GM23248 (cell line): ENCODE results near the gene GLDC. TPM values are rescaled to one million over a fixed set of nuclear protein-coding genes. Genes with fewer than 3 reads are reported as not detected.

Experiments used
- DNase-seq: peaks from one replicate; pipeline ENCODE4 v3.0.0-alpha.2; 2015
- H2AFZ ChIP-seq: fragments of 200-600 bp; sonication (generic); 2 replicates; pipeline ENCODE4 v1.6.1; 2016; ENCODE audit warnings: antibody characterized with exemption
- H3F3A ChIP-seq: fragments of 200-600 bp; sonication (generic); 2 replicates; pipeline ENCODE4 v1.6.1; 2016; ENCODE audit warnings: mild to moderate bottlenecking, antibody characterized with exemption, mixed run types; ENCODE audit not compliant: insufficient read depth
- H3K27ac ChIP-seq: fragments of 200-600 bp; sonication (generic); 2 replicates; pipeline ENCODE4 v1.5.1; 2016; ENCODE audit warnings: mild to moderate bottlenecking
- H3K27me3 ChIP-seq: fragments of 200-600 bp; sonication (generic); replicated peaks from 2 replicates; pipeline ENCODE4 v1.6.1; 2016; ENCODE audit warnings: mild to moderate bottlenecking; ENCODE audit not compliant: insufficient read depth
- H3K36me3 ChIP-seq: fragments of 200-600 bp; sonication (generic); 2 replicates; pipeline ENCODE4 v1.6.1; 2016; ENCODE audit warnings: low read depth, mild to moderate bottlenecking
- H3K4me1 ChIP-seq: fragments of 200-600 bp; sonication (generic); 2 replicates; pipeline ENCODE4 v1.6.1; 2016; ENCODE audit warnings: mild to moderate bottlenecking; ENCODE audit not compliant: insufficient read depth
- H3K4me2 ChIP-seq: fragments of 200-600 bp; sonication (generic); one replicate; pipeline ENCODE4 v1.6.1; 2016; ENCODE audit warnings: mild to moderate bottlenecking; ENCODE audit not compliant: unreplicated experiment
- H3K4me3 ChIP-seq: fragments of 200-600 bp; sonication (generic); 2 replicates; pipeline ENCODE4 v1.5.1; 2016; ENCODE audit warnings: mild to moderate bottlenecking
- H3K79me2 ChIP-seq: fragments of 200-600 bp; sonication (generic); 2 replicates; pipeline ENCODE4 v1.6.1; 2016; ENCODE audit warnings: mild to moderate bottlenecking; ENCODE audit not compliant: insufficient read depth
- H3K9ac ChIP-seq: fragments of 200-600 bp; sonication (generic); 2 replicates; pipeline ENCODE4 v1.6.1; 2016; ENCODE audit warnings: mild to moderate bottlenecking
- H3K9me2 ChIP-seq: fragments of 200-600 bp; sonication (generic); 2 replicates; pipeline ENCODE4 v1.6.1; 2016; ENCODE audit warnings: mixed run types, mild to moderate bottlenecking, moderate library complexity; ENCODE audit not compliant: insufficient read depth
- H3K9me3 ChIP-seq: fragments of 200-600 bp; sonication (generic); one replicate; pipeline ENCODE4 v1.6.1; 2017; ENCODE audit warnings: low read depth
- H4K20me1 ChIP-seq: fragments of 200-600 bp; sonication (generic); 2 replicates; pipeline ENCODE4 v1.6.0; 2016; ENCODE audit not compliant: insufficient read depth
- EZH2 ChIP-seq: fragments of 200-600 bp; sonication (generic); IDR thresholded peaks from 2 replicates; pipeline ENCODE4 v1.6.1; 2018; ENCODE audit warnings: antibody characterized with exemption, mild to moderate bottlenecking; ENCODE audit not compliant: insufficient read depth, poor library complexity, severe bottlenecking
- EZH2phosphoT487 ChIP-seq: fragments of 200-600 bp; sonication (generic); IDR thresholded peaks from 2 replicates; pipeline ENCODE4 v1.6.1; 2018; ENCODE audit warnings: antibody characterized with exemption, moderate library complexity, mild to moderate bottlenecking, low read depth; ENCODE audit not compliant: insufficient read depth
- WGBS, 2 experiments: methylation state at CpG; one replicate each; pipeline ENCODE4 v1.1.6; 2015 to 2017; ENCODE audit warnings: low lambda C conversion rate in 2 of 2, low coverage in 1 of 2; ENCODE audit errors: missing lambda C conversion rate in 2 of 2; 5-methylcytosine and 5-hydroxymethylcytosine counted together
- in situ Hi-C: fragments of 300-500 bp; cut with MboI; formaldehyde crosslinking; loops from 2 replicates; pipeline ENCODE4 v1.15.0; 2020
- polyA plus RNA-seq: library from polyadenylated mRNA; unstranded; fragments of >200 nt; fragmentation: Nextera tagmentation; extraction: Ambion mirVana; gene quantifications from 2 replicates; pipeline ENCODE4 v1.2.1, GENCODE V29; 2016
- total RNA-seq: library from RNA; depleted of rRNA; stranded (reverse); fragments of >200 nt; shearing (Covaris generic); gene quantifications from 2 replicates; pipeline ENCODE4 v1.2.3, GENCODE V29; 2014

GLDC gene
- total and polyA plus RNA-seq, 2 experiments from 2014 or later, result 0.11 to 0.48 TPM

DNA sequence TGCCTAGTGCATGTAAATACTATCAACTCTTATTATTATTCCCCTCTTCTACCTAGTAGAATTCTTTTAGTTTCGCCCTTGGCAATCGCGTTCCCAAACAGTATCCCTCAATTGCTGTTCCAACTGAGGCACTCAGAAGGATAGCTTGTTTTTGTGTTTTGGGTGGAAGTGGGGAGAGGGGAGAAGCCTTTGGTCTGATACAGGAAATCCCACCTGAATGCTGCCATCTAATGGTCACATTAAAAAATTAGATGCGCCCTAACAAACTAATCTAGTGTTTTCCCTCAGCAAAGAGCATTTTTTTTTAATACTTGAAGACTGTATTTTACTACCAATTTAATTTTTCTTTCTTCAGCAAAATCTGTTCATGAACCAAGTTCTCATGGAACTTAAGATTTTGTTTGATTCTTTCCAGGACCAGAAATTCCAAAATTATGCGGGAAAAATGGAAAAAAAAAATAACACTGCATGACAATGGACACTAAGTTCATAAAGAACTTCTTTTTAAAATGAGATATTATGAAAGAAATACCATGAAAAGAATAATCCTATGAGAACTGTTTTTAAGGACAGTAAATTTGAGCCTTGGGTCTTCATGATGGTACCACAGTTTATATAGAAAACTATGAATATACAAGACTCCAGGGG is 22.2 kb upstream of the GLDC start:
- Histone ChIP-seq H3K9me2 (no peaks in the 10 kb centered on the region), H2AFZ (no peak overlapping the region), H3K4me3 (no peak overlapping the region), H3F3A (no peaks in the 10 kb centered on the region), H3K4me1 (no peaks in the 10 kb centered on the region), H3K9me3 (no peaks in the 10 kb centered on the region), H4K20me1 (no peaks in the 10 kb centered on the region), H3K9ac (no peak overlapping the region), H3K36me3 (no peaks in the 10 kb centered on the region), H3K4me2 (no peak overlapping the region), H3K27ac (no peak overlapping the region), H3K27me3 (no peaks in the 10 kb centered on the region), H3K79me2 (no peaks in the 10 kb centered on the region)
- in situ Hi-C loops, result no loop called here
- DNase-seq, result peak; percentile 41
- TF ChIP-seq EZH2phosphoT487, result no peak
- TF ChIP-seq EZH2, result no peak
- WGBS, 2 experiments, result 35 to 44% methylated on average over 5 of the region's 5 CpGs

DNA sequence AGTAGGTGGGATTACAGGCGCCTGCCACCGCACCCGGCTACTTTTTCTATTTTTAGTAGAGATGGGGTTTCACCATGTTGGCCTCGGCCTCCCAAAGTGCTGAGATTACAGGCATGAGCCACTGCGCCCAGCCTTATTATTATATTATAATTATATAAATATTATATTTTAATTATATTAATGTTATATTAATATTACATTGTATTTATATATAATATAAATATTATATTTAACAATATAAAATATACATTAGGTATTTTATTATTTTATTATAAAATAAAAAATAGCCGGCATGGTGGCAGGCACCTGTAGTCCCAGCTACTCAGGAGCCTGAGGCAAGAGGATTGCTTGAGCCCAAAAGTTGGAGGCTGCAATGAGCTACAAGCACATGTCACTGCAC is 21.6 kb upstream of the GLDC start:
- in situ Hi-C loops, result no loop called here
- TF ChIP-seq EZH2 (no peak), EZH2phosphoT487 (no peak)
- 69 to 82% methylated on average over 6 of the region's 6 CpGs for WGBS, 2 experiments
- no peaks in the 10 kb centered on the region for H3F3A ChIP-seq
- H3K4me2 ChIP-seq, result no peak overlapping the region
- no peak overlapping the region for H3K27ac ChIP-seq
- no peaks in the 10 kb centered on the region for H3K27me3 ChIP-seq
- H4K20me1 ChIP-seq, result no peaks in the 10 kb centered on the region
- no peak overlapping the region for H3K9ac ChIP-seq
- H3K9me3 ChIP-seq, result no peaks in the 10 kb centered on the region
- H3K79me2 ChIP-seq, result no peaks in the 10 kb centered on the region
- H3K4me3 ChIP-seq, result no peak overlapping the region
- no peak for DNase-seq
- H3K9me2 ChIP-seq, result no peaks in the 10 kb centered on the region
- no peak overlapping the region for H2AFZ ChIP-seq
- H3K36me3 ChIP-seq, result no peaks in the 10 kb centered on the region
- H3K4me1 ChIP-seq, result no peaks in the 10 kb centered on the region

DNA sequence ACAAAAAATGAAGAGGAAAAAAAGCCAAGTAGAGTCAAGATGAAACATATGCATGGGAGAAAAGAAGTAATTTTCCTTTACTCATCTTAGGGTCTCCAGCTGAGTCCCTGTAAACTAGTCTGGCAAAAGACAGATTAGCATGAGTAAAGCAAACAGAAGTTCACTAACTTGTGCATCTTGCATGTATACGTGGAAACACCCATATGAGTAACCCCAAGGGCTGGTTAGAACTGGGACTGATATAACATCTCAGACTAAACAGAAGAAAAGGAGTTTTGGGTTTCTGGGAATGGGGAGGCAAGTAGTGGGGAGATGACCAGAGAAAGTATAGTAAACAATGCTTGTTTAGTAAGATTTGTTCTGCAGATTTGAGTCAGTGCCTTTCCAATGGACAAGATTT is 20.1 kb upstream of the GLDC start:
- DNase-seq, result peak; percentile 19
- no peaks in the 10 kb centered on the region for H3F3A ChIP-seq
- H3K27ac ChIP-seq, result no peak overlapping the region
- in situ Hi-C loops, result no loop called here
- H3K79me2 ChIP-seq, result no peaks in the 10 kb centered on the region
- no peaks in the 10 kb centered on the region for H3K9me2 ChIP-seq
- no peaks in the 10 kb centered on the region for H3K9me3 ChIP-seq
- no peak overlapping the region for H2AFZ ChIP-seq
- 11 to 19% methylated on average over 1 of the region's 1 CpG for WGBS, 2 experiments
- H3K27me3 ChIP-seq, result no peaks in the 10 kb centered on the region
- H3K36me3 ChIP-seq, result no peaks in the 10 kb centered on the region
- no peak for TF ChIP-seq EZH2phosphoT487
- TF ChIP-seq EZH2, result no peak
- no peaks in the 10 kb centered on the region for H4K20me1 ChIP-seq
- no peak overlapping the region for H3K4me2 ChIP-seq
- no peaks in the 10 kb centered on the region for H3K4me1 ChIP-seq
- H3K4me3 ChIP-seq, result no peak overlapping the region
- no peak overlapping the region for H3K9ac ChIP-seq

DNA sequence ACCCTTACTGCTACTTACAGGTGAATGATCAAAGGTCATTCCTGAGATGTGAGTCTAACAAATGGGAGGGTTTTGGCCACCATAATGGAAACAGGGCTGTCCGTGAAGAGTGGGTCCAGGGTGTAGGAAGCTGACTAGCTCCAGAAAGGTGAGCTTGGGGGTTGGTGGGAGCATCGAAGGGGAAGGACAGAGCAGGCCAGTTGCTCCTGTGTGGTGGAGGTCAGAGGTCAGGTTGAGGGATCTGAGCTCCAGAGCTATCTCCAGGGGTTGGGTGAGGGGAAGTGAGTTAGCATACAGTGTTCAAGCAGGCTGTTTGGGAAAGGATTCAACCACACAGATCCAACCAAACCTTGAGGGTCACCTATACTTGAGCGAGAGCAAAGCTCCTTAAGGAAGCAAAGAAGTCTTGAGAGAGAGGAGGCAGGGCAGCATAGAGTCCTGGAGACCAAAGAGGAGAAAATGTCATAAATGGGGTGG is 18.7 kb upstream of the GLDC start:
- no peak for TF ChIP-seq EZH2phosphoT487
- TF ChIP-seq EZH2, result no peak
- no peaks in the 10 kb centered on the region for H3F3A ChIP-seq
- no peaks in the 10 kb centered on the region for H3K27me3 ChIP-seq
- no peak for DNase-seq
- H3K9me3 ChIP-seq, result no peaks in the 10 kb centered on the region
- no peaks in the 10 kb centered on the region for H3K4me1 ChIP-seq
- no peaks in the 10 kb centered on the region for H3K79me2 ChIP-seq
- no peaks in the 10 kb centered on the region for H3K9me2 ChIP-seq
- 60 to 70% methylated on average over 3 of the region's 3 CpGs for WGBS, 2 experiments
- no peak overlapping the region for H3K27ac ChIP-seq
- H3K4me2 ChIP-seq, result no peak overlapping the region
- H3K9ac ChIP-seq, result no peak overlapping the region
- no peaks in the 10 kb centered on the region for H4K20me1 ChIP-seq
- in situ Hi-C loops, result no loop called here
- H2AFZ ChIP-seq, result no peak overlapping the region
- H3K4me3 ChIP-seq, result no peak overlapping the region
- no peaks in the 10 kb centered on the region for H3K36me3 ChIP-seq
